MM.1S (cell line): ENCODE measurements around the gene POC1B.

Source experiments
- DNase-seq: peaks from one replicate; pipeline ENCODE4 v3.0.0-alpha.2; 2015
- H2AFZ ChIP-seq: fragments of 300-600 bp; sonication (generic); 2 replicates; pipeline ENCODE4 v1.6.0; 2016; ENCODE audit warnings: antibody characterized with exemption, low read length
- H3F3A ChIP-seq: fragments of 300-600 bp; sonication (generic); 2 replicates; pipeline ENCODE4 v1.6.1; 2016; ENCODE audit warnings: mild to moderate bottlenecking, antibody characterized with exemption, low read length, moderate library complexity, mixed read lengths; ENCODE audit not compliant: insufficient read depth
- H3K27ac ChIP-seq: fragments of 300-600 bp; sonication (generic); 2 replicates; pipeline ENCODE4 v1.5.1; 2016; ENCODE audit warnings: mild to moderate bottlenecking, low read length
- H3K27me3 ChIP-seq: fragments of 300-600 bp; sonication (generic); replicated peaks from 2 replicates; pipeline ENCODE4 v1.6.0; 2016; ENCODE audit warnings: low read length; ENCODE audit not compliant: insufficient read depth
- H3K36me3 ChIP-seq: fragments of 300-600 bp; sonication (generic); replicated peaks from 2 replicates; pipeline ENCODE4 v1.6.1; 2016; ENCODE audit warnings: mild to moderate bottlenecking, low read length, mixed read lengths; ENCODE audit not compliant: insufficient read depth
- H3K4me1 ChIP-seq: fragments of 300-600 bp; sonication (generic); 2 replicates; pipeline ENCODE4 v1.6.1; 2016; ENCODE audit warnings: low read length, mixed read lengths
- H3K4me2 ChIP-seq: fragments of 300-600 bp; sonication (generic); 2 replicates; pipeline ENCODE4 v1.6.0; 2016; ENCODE audit warnings: low read depth, low read length
- H3K4me3 ChIP-seq: fragments of 300-600 bp; sonication (generic); 2 replicates; pipeline ENCODE4 v1.5.1; 2016; ENCODE audit warnings: low read length, mixed read lengths
- H3K79me2 ChIP-seq: fragments of 300-600 bp; sonication (generic); 2 replicates; pipeline ENCODE4 v1.6.1; 2016; ENCODE audit warnings: mixed run types, low read length, mixed read lengths
- H3K9ac ChIP-seq: fragments of 300-600 bp; sonication (generic); 2 replicates; pipeline ENCODE4 v1.6.1; 2016; ENCODE audit warnings: low read length, mixed read lengths
- H3K9me2 ChIP-seq: fragments of 300-600 bp; sonication (generic); replicated peaks from 2 replicates; pipeline ENCODE4 v1.6.1; 2016; ENCODE audit warnings: mild to moderate bottlenecking, low read length, mixed read lengths; ENCODE audit not compliant: insufficient read depth
- H3K9me3 ChIP-seq: fragments of 300-600 bp; sonication (generic); replicated peaks from 2 replicates; pipeline ENCODE4 v1.6.1; 2016; ENCODE audit warnings: mild to moderate bottlenecking, low read length, mixed read lengths; ENCODE audit not compliant: insufficient read depth
- H4K20me1 ChIP-seq: fragments of 300-600 bp; sonication (generic); 2 replicates; pipeline ENCODE4 v1.6.1; 2016; ENCODE audit warnings: mild to moderate bottlenecking, low read length, moderate library complexity, mixed read lengths; ENCODE audit not compliant: insufficient read depth
- CTCF ChIP-seq: fragments of 300-600 bp; sonication (generic); IDR thresholded peaks from 2 replicates; pipeline ENCODE4 v1.5.1; 2016; ENCODE audit warnings: antibody characterized with exemption, low read length, mixed read lengths
- EZH2 ChIP-seq: fragments of 300-600 bp; sonication (generic); optimal IDR thresholded peaks from 2 replicates; pipeline ENCODE3; 2017; ENCODE audit warnings: low read depth, mild to moderate bottlenecking, antibody characterized with exemption, low read length, mixed read lengths
- EZH2phosphoT487 ChIP-seq: fragments of 300-600 bp; sonication (generic); IDR thresholded peaks from 2 replicates; pipeline ENCODE4 v1.6.1; 2018; ENCODE audit warnings: antibody characterized with exemption, low read length

Gene POC1B

DNA sequence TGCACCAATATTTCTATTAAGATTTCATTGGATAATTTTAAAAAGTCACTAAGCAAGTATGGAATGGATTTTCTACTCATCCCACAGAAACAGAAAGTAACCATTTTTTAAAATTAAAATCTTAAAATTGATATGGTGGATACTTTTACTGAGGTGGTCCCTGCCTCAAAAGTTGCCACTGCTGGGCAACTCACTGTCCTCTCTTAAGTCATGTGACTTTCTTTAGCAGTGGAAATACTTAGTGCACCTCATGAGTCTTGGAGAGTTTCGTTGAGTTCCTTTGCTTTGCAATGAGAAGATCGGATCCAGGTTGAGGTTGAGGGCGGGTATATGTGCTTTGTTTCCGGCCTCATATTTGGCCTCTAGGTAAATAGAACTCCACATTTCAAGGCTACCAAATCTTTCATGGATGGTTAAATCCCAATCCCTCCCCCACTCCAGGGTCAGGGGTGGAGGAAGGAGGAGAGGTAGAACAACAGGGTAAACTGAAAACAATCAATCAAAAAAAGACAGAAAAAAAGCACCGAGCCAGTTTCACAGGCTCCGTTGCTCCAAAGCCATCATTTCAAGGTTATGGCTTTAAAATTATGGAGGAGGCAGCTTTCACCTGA is 134.0 kb downstream of the POC1B start:
- no peaks in the 10 kb centered on the region for H3K4me1 ChIP-seq
- no peaks in the 10 kb centered on the region for H3K9me3 ChIP-seq
- no peak overlapping the region for H3K4me3 ChIP-seq
- no peak for DNase-seq
- H3K36me3 ChIP-seq: no peaks in the 10 kb centered on the region
- H3K27ac ChIP-seq: no peak overlapping the region
- no peak for TF ChIP-seq CTCF
- no peak for TF ChIP-seq EZH2phosphoT487
- TF ChIP-seq EZH2: no peak
- no peak overlapping the region for H3K4me2 ChIP-seq
- H3K9ac ChIP-seq: no peak overlapping the region
- H3F3A ChIP-seq: no peaks in the 10 kb centered on the region
- no peaks in the 10 kb centered on the region for H3K27me3 ChIP-seq
- no peak overlapping the region for H2AFZ ChIP-seq
- no peaks in the 10 kb centered on the region for H4K20me1 ChIP-seq
- no peaks in the 10 kb centered on the region for H3K9me2 ChIP-seq
- H3K79me2 ChIP-seq: no peaks in the 10 kb centered on the region

GRCh38 chr12:89390802-89391673 is 134.8 kb downstream of the POC1B start:
- no peak overlapping the region for H2AFZ ChIP-seq
- H3K9ac ChIP-seq: no peak overlapping the region
- no peak overlapping the region for H3K27ac ChIP-seq

More at GRCh38 chr12:89390802-89391673, 134.8 kb downstream of the POC1B start:
- Histone ChIP-seq H3K79me2 (no peaks in the 10 kb centered on the region), H3K4me1 (no peaks in the 10 kb centered on the region), H3K27me3 (no peaks in the 10 kb centered on the region), H3K36me3 (no peaks in the 10 kb centered on the region), H3K9me2 (no peaks in the 10 kb centered on the region), H3K9me3 (no peaks in the 10 kb centered on the region), H3K4me2 (no peak overlapping the region), H3F3A (no peaks in the 10 kb centered on the region), H3K4me3 (no peak overlapping the region), H4K20me1 (no peaks in the 10 kb centered on the region)
- TF ChIP-seq EZH2: no peak
- TF ChIP-seq CTCF: no peak
- TF ChIP-seq EZH2phosphoT487: no peak
- DNase-seq: no peak
